Measurements from ENCODE around the gene PHLDA2. TPM values are rescaled to one million over a fixed set of nuclear protein-coding genes. Genes with fewer than 3 reads are reported as not detected.
"Not testable (repeated sequence)": the region's sequence is repeated elsewhere in the genome, so short reads cannot be mapped to it uniquely, and the experiment has no call there.

Gene PHLDA2
- total RNA-seq, 2 experiments from 2014 or later, result 0.55 to 0.65 TPM

DNA sequence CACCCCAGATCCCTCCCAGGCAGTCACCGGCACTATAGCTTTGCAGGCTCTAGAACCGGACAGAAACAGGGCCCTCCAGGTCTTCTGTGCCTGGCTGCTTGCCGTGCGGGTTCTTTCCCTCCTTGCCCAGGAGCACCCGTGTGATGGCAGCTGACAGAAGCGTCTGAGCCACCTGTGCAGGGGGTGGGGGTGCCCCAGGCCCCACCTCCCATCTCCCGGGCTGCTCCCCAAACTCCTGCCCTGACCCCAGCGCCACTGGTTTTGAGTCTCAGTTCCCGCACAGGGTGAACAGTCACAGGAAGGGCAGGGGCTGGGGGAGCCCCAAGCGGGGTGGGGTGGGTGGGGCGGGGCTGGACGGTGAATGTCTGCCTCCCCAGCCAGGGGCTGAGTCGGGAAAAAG is 13.2 kb upstream of the PHLDA2 start:
- Mint-ChIP-seq H3K27ac (no peak overlapping the region), H3K9me3 (peaks cover 17% of the 10 kb centered on the region), H3K4me1 (peaks cover 31% of the 10 kb centered on the region), H3K36me3 (peaks cover 33% of the 10 kb centered on the region), H3K27me3 (no peaks in the 10 kb centered on the region), H3K4me3 (no peak overlapping the region)
- POLR2A ChIA-PET, result interaction anchor here (0.9 to 2.0 kb wide), 5 partner anchors 9 to 79 kb away, joined by 3 to 8 read pairs (median 5); partner anchors contain the start of gene NAP1L4
- no peak for ATAC-seq (ENCODE audit: low read depth)
- DNase-seq, result no peak

DNA sequence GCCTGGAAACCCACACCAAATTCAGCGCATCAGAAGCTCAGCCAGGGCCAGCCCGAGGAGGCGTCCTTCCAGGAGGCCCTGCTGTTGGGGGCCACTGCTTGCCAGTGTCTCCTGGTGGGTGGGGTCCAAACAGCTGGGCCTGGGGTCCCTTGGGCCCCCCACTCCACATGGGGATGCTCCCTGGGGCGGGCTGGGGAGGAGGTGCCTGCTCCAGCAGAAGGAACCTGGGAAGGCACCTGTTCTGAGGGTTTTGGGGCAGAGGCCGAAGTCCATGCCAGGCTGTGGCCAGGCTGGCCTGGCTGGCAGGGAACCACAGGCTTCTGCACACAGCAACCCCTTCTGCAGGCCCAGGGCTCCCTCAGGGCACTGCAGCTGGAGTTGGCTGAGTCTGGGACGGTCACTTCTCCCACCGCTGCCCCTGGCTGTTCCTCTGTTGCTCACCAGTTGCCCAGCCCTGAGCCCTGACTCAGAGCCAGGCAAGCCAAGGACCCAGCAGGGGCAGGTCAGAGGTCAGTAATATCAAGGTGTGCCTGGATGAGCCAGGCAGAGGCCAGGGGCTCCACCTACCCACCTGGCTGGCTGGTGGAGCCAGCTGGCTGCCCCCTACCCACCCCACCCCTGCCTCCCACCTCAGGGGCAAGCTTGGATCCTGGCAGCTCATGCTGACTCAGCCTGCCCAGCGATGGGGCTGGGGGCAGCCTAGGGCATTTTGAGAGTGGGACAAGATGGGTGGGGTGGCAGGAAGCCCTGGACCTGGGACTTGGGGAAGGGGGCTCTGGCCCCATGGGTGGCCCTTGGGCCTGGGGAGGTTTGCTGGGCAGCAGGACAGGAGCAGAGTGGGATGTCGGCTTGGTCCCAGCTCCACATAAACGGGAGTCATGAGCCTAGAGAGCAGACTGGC is 12.0 kb upstream of the PHLDA2 start:
- Mint-ChIP-seq H3K4me3 (no peak overlapping the region), H3K27me3 (no peaks in the 10 kb centered on the region), H3K27ac (no peak overlapping the region), H3K36me3 (peaks cover 30% of the 10 kb centered on the region), H3K9me3 (peaks cover 18% of the 10 kb centered on the region), H3K4me1 (peaks cover 20% of the 10 kb centered on the region)
- ATAC-seq (ENCODE audit: low read depth), result peak; percentile 3
- DNase-seq, result no peak
- POLR2A ChIA-PET, result interaction anchor here (1.1 to 1.9 kb wide), 4 partner anchors 8 to 51 kb away, joined by 3 to 8 read pairs (median 4); partner anchors contain the start of gene NAP1L4

DNA sequence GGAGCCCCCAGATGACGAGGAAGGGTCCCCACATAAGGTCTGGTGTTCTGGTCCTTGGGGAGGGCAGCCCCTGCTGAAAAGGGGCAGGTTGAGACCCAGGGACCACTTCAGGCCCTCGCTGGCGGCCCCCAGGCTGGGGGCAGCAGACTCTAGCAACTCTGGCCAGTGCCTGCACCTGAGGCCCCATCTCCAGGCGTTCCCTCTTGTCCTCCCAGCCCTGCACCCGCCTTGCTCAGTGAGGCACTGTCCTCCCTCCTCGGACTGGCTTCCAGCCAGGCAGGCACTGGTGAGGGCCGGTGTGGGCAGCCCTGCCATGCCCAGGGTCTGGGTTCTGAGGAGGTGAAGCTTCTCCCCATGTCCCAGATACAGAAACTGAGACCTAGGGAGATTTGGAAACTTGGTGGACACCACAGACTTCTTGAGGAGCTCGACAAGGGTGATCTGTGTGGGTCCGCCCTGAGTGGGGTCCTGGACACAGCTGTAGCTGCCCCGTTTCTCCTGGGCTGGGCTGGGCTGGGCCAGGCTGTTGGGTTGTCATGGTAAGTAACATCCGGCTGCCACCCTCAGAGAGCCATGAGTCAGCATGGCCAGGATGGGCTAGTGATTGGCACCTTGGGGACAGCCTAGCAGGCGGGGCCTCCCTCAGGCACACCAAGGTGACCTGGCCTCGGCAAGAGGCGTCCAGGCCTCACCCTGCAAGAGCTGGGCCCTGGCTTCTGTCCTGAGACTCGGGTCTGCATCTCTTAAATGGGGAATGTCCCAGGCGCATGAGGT is 11.1 kb upstream of the PHLDA2 start:
- H3K4me3 Mint-ChIP-seq, result no peak overlapping the region
- H3K27me3 Mint-ChIP-seq, result no peaks in the 10 kb centered on the region

DNA sequence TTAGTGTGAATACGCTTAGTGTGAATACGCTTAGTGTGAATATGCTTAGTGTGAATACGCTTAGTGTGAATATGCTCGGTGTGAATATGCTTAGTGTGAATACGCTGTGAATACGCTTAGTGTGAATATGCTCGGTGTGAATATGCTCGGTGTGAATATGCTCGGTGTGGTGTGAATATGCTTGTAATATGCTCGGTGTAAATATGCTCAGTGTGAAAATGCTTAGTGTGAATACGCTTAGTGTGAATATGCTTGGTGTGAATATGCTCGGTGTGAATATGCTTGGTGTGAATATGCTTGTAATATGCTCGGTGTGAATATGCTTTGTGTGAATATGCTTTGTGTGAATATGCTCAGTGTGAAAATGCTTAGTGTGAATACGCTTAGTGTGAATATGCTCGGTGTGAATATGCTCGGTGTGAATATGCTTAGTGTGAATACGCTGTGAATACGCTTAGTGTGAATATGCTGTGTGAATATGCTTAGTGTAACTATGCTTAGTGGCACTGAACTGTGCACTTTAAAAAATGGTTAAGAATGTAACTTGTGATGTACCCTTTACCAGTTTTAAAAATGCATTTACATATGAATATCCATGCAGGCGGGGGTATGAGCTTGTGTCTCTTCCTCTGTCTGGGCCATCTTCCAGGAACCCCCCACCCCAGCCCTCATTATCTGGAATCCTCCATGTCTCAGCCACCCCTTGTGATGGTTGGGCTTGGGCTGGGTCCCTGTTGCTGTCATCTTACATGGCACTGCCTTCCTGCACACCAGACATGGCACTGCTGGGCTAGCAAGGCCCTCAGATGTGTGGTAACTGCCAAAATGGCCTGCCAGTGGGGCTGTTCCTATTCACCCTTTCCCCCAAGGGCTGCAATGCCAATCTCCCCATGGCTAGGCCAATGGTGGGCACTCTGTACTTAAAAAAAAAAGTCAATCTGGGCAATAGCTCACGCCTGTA is 9.5 kb upstream of the PHLDA2 start:
- DNase-seq; H3K4me1 Mint-ChIP-seq; H3K4me3 Mint-ChIP-seq; H3K27me3 Mint-ChIP-seq; ATAC-seq (ENCODE audit: low read depth); POLR2A ChIA-PET: not testable (repeated sequence)
- peaks cover 27% of the 10 kb centered on the region for H3K36me3 Mint-ChIP-seq
- H3K9me3 Mint-ChIP-seq, result peaks cover 18% of the 10 kb centered on the region
- H3K27ac Mint-ChIP-seq, result peak overlapping the region; percentile 68

More for the DNA sequence above, 11.1 kb upstream of the PHLDA2 start:
- Mint-ChIP-seq H3K4me1 (peaks cover 12% of the 10 kb centered on the region), H3K36me3 (peaks cover 27% of the 10 kb centered on the region), H3K27ac (peak overlapping the region; percentile 68), H3K9me3 (peaks cover 18% of the 10 kb centered on the region)
- ATAC-seq (ENCODE audit: low read depth), result peak; percentile 60
- POLR2A ChIA-PET, result interaction anchor here (1.1 kb wide), 1 partner anchor 52 kb away, joined by 3 read pairs; the partner anchor contains the start of gene NAP1L4
- DNase-seq, result no peak

- Mint-ChIP-seq H3K4me3 (peak overlapping the region; percentile 11), H3K27ac (peak overlapping the region; percentile 68)
- POLR2A ChIA-PET, result not testable (repeated sequence)
These were observed 8.6 kb upstream of the PHLDA2 start for GRCh38 chr11:2937641-2938457.

DNA sequence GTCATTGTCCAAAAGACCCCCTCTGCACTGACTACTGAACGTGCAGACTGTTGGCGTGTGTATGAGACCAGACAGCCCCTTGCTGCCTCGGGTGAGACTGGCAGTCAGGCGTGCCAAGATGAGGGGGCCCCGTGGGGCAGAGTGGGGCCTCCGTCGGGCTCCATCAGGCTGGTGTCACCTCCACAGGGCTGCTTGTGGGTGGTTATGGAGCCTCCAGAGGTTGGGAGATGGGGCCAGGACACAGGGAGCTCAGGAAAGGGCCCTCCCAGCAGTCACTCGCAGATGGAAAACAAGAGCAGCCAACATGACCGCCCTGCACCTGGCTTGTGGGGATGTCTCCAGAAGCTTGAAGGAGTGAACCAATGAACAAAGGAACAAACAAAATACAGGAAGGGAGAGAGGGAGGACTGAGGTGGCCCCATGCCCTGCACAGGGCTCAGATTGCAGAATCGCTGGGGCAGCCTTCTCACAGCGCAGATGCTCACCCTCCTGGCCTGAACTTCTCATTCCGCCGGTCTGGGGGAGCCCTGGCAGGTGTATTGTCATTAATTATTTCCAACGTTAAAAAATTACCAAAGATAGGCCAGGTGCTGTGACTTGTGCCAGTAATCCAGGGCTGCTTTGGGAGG is 5.5 kb upstream of the PHLDA2 start:
- H3K36me3 Mint-ChIP-seq, result peaks cover 18% of the 10 kb centered on the region
- ATAC-seq (ENCODE audit: low read depth), result no peak
- H3K4me1 Mint-ChIP-seq, result peaks cover 21% of the 10 kb centered on the region
- no peak for DNase-seq
- peaks cover 16% of the 10 kb centered on the region for H3K9me3 Mint-ChIP-seq
- peaks cover 7% of the 10 kb centered on the region for H3K27me3 Mint-ChIP-seq
- POLR2A ChIA-PET, result interaction anchor here (0.9 kb wide), 1 partner anchor 42 kb away, joined by 4 read pairs; no protein-coding TSS in a partner anchor
- no peak overlapping the region for H3K4me3 Mint-ChIP-seq
- H3K27ac Mint-ChIP-seq, result no peak overlapping the region

More at GRCh38 chr11:2937641-2938457, 8.6 kb upstream of the PHLDA2 start:
- Mint-ChIP-seq H3K4me1 (peaks cover 10% of the 10 kb centered on the region), H3K9me3 (peaks cover 18% of the 10 kb centered on the region), H3K36me3 (peaks cover 20% of the 10 kb centered on the region)
- DNase-seq; ATAC-seq (ENCODE audit: low read depth); H3K27me3 Mint-ChIP-seq: not testable (repeated sequence)

DNA sequence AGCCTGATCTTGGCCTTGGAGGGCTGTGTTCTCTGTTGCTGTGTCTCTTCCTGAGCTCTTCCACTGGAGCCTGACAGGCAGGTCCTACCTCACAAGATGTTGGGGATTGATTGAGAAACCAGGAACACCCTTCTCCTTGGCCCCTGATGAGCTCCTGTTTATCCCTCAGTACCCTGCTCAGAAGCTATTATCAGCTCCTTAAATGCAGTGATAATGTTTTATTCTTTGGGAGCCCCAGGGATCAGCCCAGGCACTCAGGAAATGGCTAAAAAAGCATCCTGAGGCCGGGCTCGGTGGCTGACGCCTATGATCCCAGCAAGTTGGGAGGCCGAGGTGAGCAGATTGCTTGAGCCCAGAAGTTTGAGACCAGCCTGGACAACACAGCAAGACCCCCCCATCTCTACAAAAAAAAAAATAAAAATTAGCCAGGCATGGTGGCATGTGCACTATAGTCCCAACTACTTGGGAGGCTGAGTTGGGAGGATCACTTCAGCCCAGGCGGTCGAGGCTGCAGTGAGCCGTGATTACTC is 4.9 kb upstream of the PHLDA2 start:
- no peak for ATAC-seq (ENCODE audit: low read depth)
- Mint-ChIP-seq H3K27me3 (peaks cover 9% of the 10 kb centered on the region), H3K27ac (peak overlapping the region; percentile 65), H3K9me3 (peaks cover 13% of the 10 kb centered on the region), H3K36me3 (peaks cover 15% of the 10 kb centered on the region), H3K4me1 (peaks cover 21% of the 10 kb centered on the region), H3K4me3 (no peak overlapping the region)
- POLR2A ChIA-PET, result interaction anchor here (0.9 to 1.5 kb wide), 4 partner anchors 8 to 41 kb away, joined by 3 to 8 read pairs (median 4); no protein-coding TSS in a partner anchor
- DNase-seq, result no peak

DNA sequence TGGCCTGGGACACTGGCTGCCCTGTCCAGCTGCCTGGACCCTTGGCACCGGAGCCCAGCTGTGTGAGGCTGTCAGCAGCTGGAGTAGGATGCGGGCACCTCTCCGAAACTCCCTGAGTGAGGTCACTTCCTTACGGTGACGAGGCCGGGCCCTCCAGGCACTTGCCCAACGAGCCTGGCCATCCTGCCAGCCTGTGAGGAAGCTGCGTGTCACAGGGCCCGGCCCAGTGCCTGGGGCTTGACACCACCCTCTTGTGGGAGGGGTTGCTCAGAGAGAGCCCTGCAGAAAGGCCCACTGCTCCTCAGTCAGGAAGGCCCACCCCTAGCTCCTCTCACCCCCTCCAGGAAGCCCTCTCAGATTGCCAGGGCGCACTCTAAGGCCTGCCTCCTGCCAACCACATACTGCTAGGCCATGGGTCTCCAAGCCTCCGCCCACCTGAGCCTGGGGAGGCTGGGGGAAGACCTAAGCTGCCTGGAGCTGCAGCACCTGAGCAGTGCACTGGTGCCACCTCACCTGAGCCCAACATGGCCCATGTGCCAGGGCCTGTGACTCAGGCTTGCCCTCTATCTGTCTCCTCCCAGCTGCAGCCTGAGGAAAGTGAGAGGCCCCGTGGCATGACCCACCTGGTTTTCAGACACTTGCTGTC is 4.3 kb upstream of the PHLDA2 start:
- POLR2A ChIA-PET, result interaction anchor here (0.5 to 1.5 kb wide), 7 partner anchors 9 to 167 kb away, joined by 3 to 8 read pairs (median 4); partner anchors contain the start of gene NAP1L4
- Mint-ChIP-seq H3K9me3 (peaks cover 8% of the 10 kb centered on the region), H3K4me3 (no peak overlapping the region), H3K36me3 (peaks cover 9% of the 10 kb centered on the region), H3K27me3 (peaks cover 11% of the 10 kb centered on the region), H3K27ac (peak overlapping the region; percentile 65), H3K4me1 (peaks cover 23% of the 10 kb centered on the region)
- DNase-seq, result peak; percentile 63
- peak; percentile 70 for ATAC-seq (ENCODE audit: low read depth)

DNA sequence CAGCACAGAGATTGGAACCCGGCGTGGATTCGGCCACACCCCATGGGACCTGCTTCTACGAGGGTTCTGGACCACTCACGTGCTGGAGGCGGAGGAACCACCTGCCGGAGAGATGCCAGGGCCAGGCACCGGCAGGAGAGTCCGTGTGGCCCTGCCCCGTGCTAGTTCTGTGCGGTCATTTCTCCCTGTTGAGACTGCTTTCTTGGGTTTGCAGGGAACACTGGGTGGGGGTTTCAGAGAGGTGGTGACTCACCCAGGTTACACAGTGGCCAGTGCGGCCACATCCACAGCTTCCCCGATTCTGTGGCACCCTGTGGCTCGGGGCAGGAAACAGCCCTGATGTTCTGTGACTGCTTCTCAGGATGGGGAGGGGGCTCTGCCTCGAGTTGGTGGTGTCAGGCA is 3.6 kb upstream of the PHLDA2 start:
- peak; percentile 7 for ATAC-seq (ENCODE audit: low read depth)
- Mint-ChIP-seq H3K4me1 (peaks cover 28% of the 10 kb centered on the region), H3K27ac (peak overlapping the region; percentile 56), H3K4me3 (no peak overlapping the region), H3K36me3 (peaks cover 6% of the 10 kb centered on the region), H3K27me3 (peaks cover 17% of the 10 kb centered on the region), H3K9me3 (peaks cover 6% of the 10 kb centered on the region)
- POLR2A ChIA-PET, result interaction anchor here (0.5 to 1.5 kb wide), 5 partner anchors 9 to 167 kb away, joined by 3 to 8 read pairs (median 4); partner anchors contain the start of gene NAP1L4
- no peak for DNase-seq

GRCh38 chr11:2931771-2932738 is 2.8 kb upstream of the PHLDA2 start:
- H3K4me1 Mint-ChIP-seq, result peaks cover 32% of the 10 kb centered on the region
- POLR2A ChIA-PET, result interaction anchor here (0.7 to 2.1 kb wide), 3 partner anchors 10 to 60 kb away, joined by 3 to 5 read pairs (median 4); partner anchors contain the start of gene NAP1L4
- no peak for DNase-seq

More at GRCh38 chr11:2931771-2932738, 2.8 kb upstream of the PHLDA2 start:
- H3K27me3 Mint-ChIP-seq, result peaks cover 24% of the 10 kb centered on the region
- no peak overlapping the region for H3K4me3 Mint-ChIP-seq
- no peaks in the 10 kb centered on the region for H3K36me3 Mint-ChIP-seq
- ATAC-seq (ENCODE audit: low read depth), result no peak
- peak overlapping the region; percentile 56 for H3K27ac Mint-ChIP-seq
- H3K9me3 Mint-ChIP-seq, result no peaks in the 10 kb centered on the region
